PC-3 (cell line): Measurements from ENCODE around the gene FOXD2.

Experiments
- CTCF ChIP-seq: fragments of 300-600 bp; sonication (generic); conservative IDR thresholded peaks from 2 replicates; pipeline ENCODE4 v1.5.1; 2017; ENCODE audit warnings: antibody characterized with exemption, low read depth, mild to moderate bottlenecking, low read length
- EZH2phosphoT487 ChIP-seq: fragments of 300-600 bp; sonication (generic); IDR thresholded peaks from 2 replicates; pipeline ENCODE4 v1.6.1; 2018; ENCODE audit warnings: mild to moderate bottlenecking, antibody characterized with exemption, low read length, borderline replicate concordance

- TF ChIP-seq CTCF (no peak), EZH2phosphoT487 (no peak)
These were observed 25.4 kb upstream of the FOXD2 start for GRCh38 chr1:47412437-47412836.
